Activated CD8-positive, alpha-beta memory T cell treated with anti-CD3 and anti-CD28 coated beads, Interleukin-2, amount 50 U/mL, for 1 hour (primary cell): ENCODE measurements around the gene RBMS3.

ENCODE experiments used
- DNase-seq: peaks from one replicate; pipeline ENCODE4 v3.0.0-alpha.2; 2020; ENCODE audit errors: extremely low read depth

The RBMS3 gene

GRCh38 chr3:29936766-29937165 lies 655.9 kb downstream of the RBMS3 start:
- no peak for DNase-seq

DNA sequence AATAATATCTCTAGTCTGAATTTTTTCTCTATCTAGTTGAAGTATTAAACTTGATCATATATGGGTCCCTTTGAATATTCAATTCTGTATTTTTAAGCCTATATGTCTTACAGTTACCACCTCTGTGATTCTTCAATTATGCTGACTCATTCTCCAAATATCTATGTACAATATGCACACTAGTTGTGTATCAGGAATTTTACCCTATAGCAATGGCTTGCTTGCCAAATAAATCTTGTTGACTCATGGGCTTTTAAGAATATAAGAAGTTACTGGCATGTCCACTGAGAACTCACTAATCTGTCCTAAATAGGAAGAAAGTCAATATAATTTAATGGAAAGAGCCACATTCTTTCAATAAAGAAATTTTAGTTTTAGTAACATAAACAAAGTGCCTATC lies 656.3 kb downstream of the RBMS3 start:
- no peak for DNase-seq

DNA sequence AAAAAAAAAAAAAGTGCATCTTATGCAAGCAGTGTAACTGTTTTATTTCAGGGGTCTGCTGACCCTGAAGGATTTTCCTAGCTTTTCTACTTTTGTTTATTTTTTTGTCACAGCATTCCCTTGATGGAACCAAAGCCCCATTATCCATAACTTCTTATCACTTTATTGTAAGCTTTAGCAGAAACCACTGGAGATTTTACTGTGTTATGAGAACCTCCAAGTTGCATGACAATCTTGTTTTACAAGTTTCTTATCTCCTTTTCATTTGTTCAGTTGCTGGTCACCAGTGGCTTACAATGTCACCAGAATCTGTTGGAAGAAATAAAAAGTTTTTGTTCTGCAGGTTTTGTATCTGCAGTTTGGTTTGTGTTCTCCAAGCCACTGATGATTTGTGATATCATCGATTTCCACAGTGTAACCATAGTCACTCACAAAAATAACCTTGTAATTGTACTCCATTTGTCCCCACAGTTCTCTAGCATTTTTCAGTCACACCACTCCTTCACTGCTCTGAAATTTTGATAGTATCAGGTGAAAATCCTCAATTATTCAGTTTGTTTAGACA lies 660.0 kb downstream of the RBMS3 start:
- DNase-seq = no peak

GRCh38 chr3:29942297-29942696 lies 661.4 kb downstream of the RBMS3 start:
- no peak for DNase-seq

- no peak for DNase-seq
Observed at GRCh38 chr3:29949131-29949530, 668.3 kb downstream of the RBMS3 start.

GRCh38 chr3:29949940-29950616 lies 669.2 kb downstream of the RBMS3 start:
- DNase-seq = no peak

GRCh38 chr3:29952431-29952830 lies 671.6 kb downstream of the RBMS3 start:
- no peak for DNase-seq

GRCh38 chr3:29955413-29955812 lies 674.5 kb downstream of the RBMS3 start:
- DNase-seq = no peak

DNA sequence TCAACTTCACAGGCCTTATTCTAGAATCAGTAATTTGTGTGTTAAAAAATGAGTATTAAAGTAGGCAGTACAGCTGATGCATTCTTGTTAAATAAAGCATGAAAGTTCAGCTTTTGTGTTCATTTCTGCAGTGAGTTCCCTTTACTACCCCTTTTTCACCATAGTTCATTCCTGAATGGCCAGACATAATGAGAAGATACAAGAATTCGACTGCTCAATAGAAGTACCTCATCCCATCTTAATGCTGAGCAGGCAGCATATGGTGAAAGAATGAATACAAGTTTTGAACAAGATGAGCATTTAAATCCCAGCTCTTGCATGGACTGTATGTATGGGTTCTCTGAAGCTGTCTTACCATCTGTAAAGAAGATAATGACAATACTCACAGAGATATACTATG lies 677.9 kb downstream of the RBMS3 start:
- no peak for DNase-seq

DNA sequence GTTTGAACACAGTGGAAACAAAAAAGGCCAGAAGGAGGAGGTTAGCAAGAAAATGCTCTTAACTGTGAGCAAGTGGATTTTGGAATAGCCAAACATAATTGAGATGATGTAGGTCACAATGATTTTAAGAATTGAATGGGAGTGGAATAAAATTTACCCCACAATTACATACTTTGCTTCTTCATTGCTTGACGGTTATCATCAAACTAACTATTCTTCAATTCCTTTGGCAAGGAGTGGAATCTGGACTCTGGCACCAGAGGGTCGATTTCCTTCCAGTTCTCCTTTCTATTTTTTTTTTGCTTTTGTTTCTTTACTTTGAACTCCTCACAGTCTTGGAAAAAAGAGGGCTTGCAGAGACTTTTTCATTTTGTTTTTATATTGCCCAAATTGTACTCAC lies 691.0 kb downstream of the RBMS3 start:
- no peak for DNase-seq

GRCh38 chr3:29972320-29972993 lies 691.6 kb downstream of the RBMS3 start:
- DNase-seq = no peak

DNA sequence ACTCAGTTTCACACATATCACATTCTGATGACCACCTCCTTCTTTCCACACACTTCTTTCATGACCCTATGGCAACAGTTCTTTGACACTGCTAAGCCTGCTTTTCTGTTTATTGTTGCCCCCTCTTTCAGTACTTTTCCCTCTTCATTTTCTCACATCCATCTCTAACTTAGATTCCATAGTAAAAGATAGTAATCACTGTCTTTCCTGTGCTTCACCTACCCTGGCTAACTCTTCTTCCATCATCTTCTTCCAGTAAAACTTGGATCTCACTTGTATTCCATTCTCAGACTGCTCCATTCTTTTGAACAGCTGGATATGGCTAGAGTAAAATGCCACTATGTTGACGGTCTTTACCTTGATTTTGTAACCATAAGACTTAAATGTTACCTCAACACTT lies 692.9 kb downstream of the RBMS3 start:
- DNase-seq = no peak

DNA sequence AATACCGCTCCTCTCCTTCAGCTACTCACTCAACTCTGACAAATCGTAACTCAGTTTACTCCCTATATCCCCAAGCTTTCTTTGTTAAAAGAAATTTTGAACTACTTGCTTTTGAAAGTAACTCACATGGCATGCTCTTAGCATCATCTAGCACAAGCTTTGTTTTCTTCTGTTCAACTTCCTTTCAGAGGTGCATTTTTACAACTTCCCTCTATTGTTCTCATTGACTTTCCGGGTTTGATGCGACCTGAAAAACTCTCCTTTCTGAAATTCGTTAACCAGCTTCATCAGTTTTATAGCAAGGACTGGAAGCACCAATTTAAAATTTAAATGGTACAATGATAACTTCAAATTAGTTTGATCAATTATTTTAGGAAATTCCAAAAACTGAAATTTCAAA lies 696.0 kb downstream of the RBMS3 start:
- no peak for DNase-seq

- no peak for DNase-seq
Observed at GRCh38 chr3:29977360-29977759, 696.5 kb downstream of the RBMS3 start.

- no peak for DNase-seq
Observed at GRCh38 chr3:29978036-29978435, 697.2 kb downstream of the RBMS3 start.

- DNase-seq = no peak
Observed at GRCh38 chr3:29991198-29991597, 710.3 kb downstream of the RBMS3 start.

DNA sequence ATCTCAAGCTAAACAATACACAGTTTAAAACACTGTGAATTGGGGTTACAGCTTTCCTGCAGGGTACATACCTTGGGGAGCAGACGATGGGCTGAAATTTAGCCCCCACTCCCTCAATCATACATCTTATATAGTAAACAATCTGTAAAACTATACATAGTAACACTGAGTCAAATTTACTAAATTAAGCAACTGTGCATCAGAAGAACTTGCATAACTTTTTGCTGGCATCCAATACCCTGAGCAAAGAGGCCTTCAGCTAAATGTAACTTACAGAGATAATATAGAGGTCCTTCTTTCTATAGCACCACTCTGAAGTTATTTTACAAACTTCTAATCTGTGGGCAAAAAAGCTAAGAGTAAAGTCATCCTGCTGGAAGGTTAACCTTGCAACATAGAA lies 721.9 kb downstream of the RBMS3 start:
- no peak for DNase-seq

DNA sequence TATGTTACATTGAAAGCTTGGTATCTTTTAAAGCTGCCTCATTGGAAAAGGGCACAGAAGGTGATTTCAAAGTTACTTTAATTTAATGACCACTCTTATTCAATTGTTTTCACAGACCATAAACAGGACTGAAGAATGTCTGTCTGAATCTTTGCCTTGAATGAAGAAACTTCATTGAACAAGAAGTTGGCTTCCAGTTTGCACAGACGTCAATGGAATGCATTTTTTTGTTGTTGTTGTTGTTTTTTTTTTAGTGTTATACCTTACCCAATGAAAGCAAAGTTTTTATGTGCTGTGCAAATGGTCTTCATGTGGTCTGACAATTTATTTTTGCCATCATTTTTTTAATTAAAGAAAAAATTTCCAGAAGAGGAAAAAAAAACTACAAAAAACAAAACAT lies 722.9 kb downstream of the RBMS3 start:
- no peak for DNase-seq

- DNase-seq = no peak
Observed at GRCh38 chr3:30004481-30004880, 723.6 kb downstream of the RBMS3 start.

GRCh38 chr3:30006111-30006510 lies 725.2 kb downstream of the RBMS3 start:
- no peak for DNase-seq

- DNase-seq = no peak
Observed at GRCh38 chr3:30007668-30008067, 726.8 kb downstream of the RBMS3 start.

- no peak for DNase-seq
Observed at GRCh38 chr3:30011237-30011803, 730.4 kb downstream of the RBMS3 start.

- no peak for DNase-seq
Observed at GRCh38 chr3:30012941-30013543, 732.2 kb downstream of the RBMS3 start.
